ENCODE measurements around the gene KMT5B. TPM values are rescaled to one million over a fixed set of nuclear protein-coding genes. Genes with fewer than 3 reads are reported as not detected.

Gene KMT5B
- total and polyA plus RNA-seq, 2 of the 4 experiments (the other 2 are of a cell fraction), result 11.2 to 13.4 TPM

GRCh38 chr11:68120273-68121066, 92.6 kb downstream of the KMT5B start:
- TF ChIP-seq MAZ (IDR thresholded peaks at IDR 0.05; ENCODE audit: borderline replicate concordance, low read depth, low read length) (peak; percentile 41; the same call in 1 of the 2 replicates), MAFK (IDR thresholded peaks at IDR 0.05; ENCODE audit: low read depth, low read length) (no peak)
- no peak overlapping the region; the same call in 1 of the 2 replicates for H3K56ac ChIP-seq (ENCODE audit: extremely low read depth, insufficient read depth, low read length)
- no peak overlapping the region for H2BK15ac ChIP-seq (ENCODE audit: low read depth, low read length)
- no peak overlapping the region for H2AK5ac ChIP-seq (ENCODE audit: low read depth, low read length)
- peaks cover 15% of the 10 kb centered on the region; the same call in 1 of the 2 replicates for H4K20me1 ChIP-seq (ENCODE audit: insufficient read depth, low read length)
- ATAC-seq (ENCODE audit: low read depth) (peak; percentile 31), DNase-seq (peak; percentile 26)
- H2BK5ac ChIP-seq (ENCODE audit: low read depth, low read length, poor library complexity, severe bottlenecking), result no peak overlapping the region
- peak overlapping the region; percentile 93 for H3K4me3 ChIP-seq (ENCODE audit: insufficient read depth, low read depth, low read length)
- 3% methylated on average over 14 of the region's 73 CpGs; no CpG with 5 or more reads in 1 of the 2 experiments for WGBS, 2 experiments (ENCODE audit: extremely low coverage in 2 of 2, insufficient read length in 1 of 2)
- dilution Hi-C loops (cut with HindIII; ENCODE audit: low sequenced_read_pairs, unreplicated experiment), result no loop called here
- no peak overlapping the region; a peak in 1 of 4 replicates for H4K8ac ChIP-seq (ENCODE audit: low read depth in 2 of 2, low read length in 2 of 2)
- H3K4ac ChIP-seq (ENCODE audit: low read depth, low read length), result peak overlapping the region; percentile 81
- no peaks in the 10 kb centered on the region for H3K27me3 ChIP-seq (ENCODE audit: control insufficient read depth, insufficient read depth, low read length)
- H4K5ac ChIP-seq (ENCODE audit: low read depth, low read length), result no peak overlapping the region; the same call in 1 of the 2 replicates
- peak overlapping the region; percentile 99 for H2AFZ ChIP-seq (replicated peaks; ENCODE audit: low read length, poor library complexity)
- POLR2A ChIA-PET (ENCODE audit: unreplicated experiment), result no interaction called here
- H3K4me1 ChIP-seq (ENCODE audit: control insufficient read depth, insufficient read depth, low read length), result peaks cover 12% of the 10 kb centered on the region
- H3K9ac ChIP-seq (ENCODE audit: low read depth, low read length), result peak overlapping the region; percentile 88
- 0 out of 2 replicates have a peak overlapping the region, but pooled peaks have one; percentile 83 for H3K18ac ChIP-seq (ENCODE audit: low read depth, low read length)
- intact Hi-C loops (cut with micrococcal nuclease), result loop anchor here (5.0 kb wide), 1 partner anchor 87 kb away; no protein-coding TSS in a partner anchor
- no peaks in the 10 kb centered on the region; the same call in 1 of the 2 replicates for H3K9me1 ChIP-seq (ENCODE audit: insufficient read depth, low read length)
- peak overlapping the region; percentile 100 for H3K23ac ChIP-seq (ENCODE audit: low read depth, low read length)
- H3K9me3 ChIP-seq (ENCODE audit: control insufficient read depth, insufficient read depth, low read length), result no peaks in the 10 kb centered on the region
- CTCF ChIA-PET, result interaction anchor here (0.6 kb wide), 1 partner anchor 78 kb away, joined by 8 read pairs; no protein-coding TSS in a partner anchor
- in situ Hi-C loops (cut with MboI; ENCODE audit: low sequenced_read_pairs), result no loop called here
- H4K91ac ChIP-seq (ENCODE audit: insufficient read depth, low read depth, low read length), result no peak overlapping the region
- H3K79me1 ChIP-seq (ENCODE audit: low read depth in 1 of 2, low read length in 2 of 2), result peaks cover 18 to 43% of the 10 kb centered on the region in 2 experiments
- peak overlapping the region; percentile 75; the same call in 1 of the 2 replicates for H2BK20ac ChIP-seq (ENCODE audit: low read depth, low read length)
- peak overlapping the region; percentile 99 for H3K14ac ChIP-seq (replicated peaks; ENCODE audit: low read depth, low read length)
- no peaks in the 10 kb centered on the region for H3K36me3 ChIP-seq (ENCODE audit: control insufficient read depth, insufficient read depth, low read length)
- H2AK9ac ChIP-seq (replicated peaks; ENCODE audit: low read depth, low read length, poor library complexity), result peak overlapping the region; percentile 95
- H2BK120ac ChIP-seq (ENCODE audit: low read depth, low read length), result peak overlapping the region; percentile 58; the same call in 1 of the 2 replicates
- H3K4me2 ChIP-seq (ENCODE audit: low read depth, low read length), result peak overlapping the region; percentile 100
- BruUV-seq (replicated peaks), result no TSS peak
- peak overlapping the region; percentile 12 for H3K27ac ChIP-seq (ENCODE audit: insufficient read depth, low read length)

Measured in IMR-90 (cell line).